Duodenal mucosa (tissue), 2 donors: ENCODE results near the gene OR4D2.

Experiments used
- H3K27ac ChIP-seq: one replicate; pipeline ENCODE4 v1.7.0; 2013; ENCODE audit warnings: low read depth, low read length
- H3K27me3 ChIP-seq, 2 donors: one replicate each; pipeline ENCODE4 v1.7.0; 2013; ENCODE audit warnings: low read length in 2 of 2, control low read depth in 1 of 2; ENCODE audit not compliant: insufficient read depth in 2 of 2, control insufficient read depth in 1 of 2
- H3K36me3 ChIP-seq, 2 donors: one replicate each; pipeline ENCODE4 v1.7.0; 2013; ENCODE audit warnings: low read length in 2 of 2, control low read depth in 1 of 2; ENCODE audit not compliant: insufficient read depth in 2 of 2, control insufficient read depth in 1 of 2
- H3K4me1 ChIP-seq, 2 donors: one replicate each; pipeline ENCODE4 v1.7.0; 2013; ENCODE audit warnings: low read length in 2 of 2, control low read depth in 1 of 2; ENCODE audit not compliant: insufficient read depth in 2 of 2, control insufficient read depth in 1 of 2
- H3K4me3 ChIP-seq, 2 donors: one replicate each; pipeline ENCODE4 v1.7.0; 2013; ENCODE audit warnings: low read length in 2 of 2, low read depth in 1 of 2
- H3K9ac ChIP-seq, 2 donors: one replicate each; pipeline ENCODE4 v1.7.0; 2013; ENCODE audit warnings: low read length in 2 of 2, low read depth in 1 of 2
- H3K9me3 ChIP-seq, 2 donors: one replicate each; pipeline ENCODE4 v1.7.0; 2013; ENCODE audit warnings: low read length in 2 of 2, control low read depth in 1 of 2; ENCODE audit not compliant: control insufficient read depth in 1 of 2

Gene OR4D2

DNA sequence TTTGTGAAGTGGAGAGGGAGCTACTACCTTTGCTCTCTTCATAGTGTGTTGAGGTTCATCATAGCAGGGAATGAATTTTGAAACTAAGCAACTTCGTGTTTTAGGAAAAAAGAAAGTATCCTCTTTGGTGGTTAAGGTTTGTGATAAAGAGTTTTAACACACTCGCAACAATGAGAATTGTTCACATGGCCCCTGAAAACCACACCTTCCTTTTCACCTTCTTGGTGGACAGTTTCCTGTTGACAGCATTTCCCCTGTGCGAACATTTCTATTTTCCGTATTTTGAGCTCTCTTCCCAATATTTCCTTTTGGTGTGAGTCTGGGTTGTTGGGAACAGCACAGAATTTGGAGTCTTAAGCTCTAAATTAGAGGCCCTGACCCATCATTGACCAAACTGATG lies 3.8 kb downstream of the OR4D2 start:
- Histone ChIP-seq H3K4me3 (no peak overlapping the region), H3K36me3 (no peaks in the 10 kb centered on the region), H3K9ac (no peak overlapping the region), H3K27ac (no peak overlapping the region), H3K4me1 (peaks cover 0 to 4% of the 10 kb centered on the region in 2 donors), H3K9me3 (no peaks in the 10 kb centered on the region), H3K27me3 (peaks cover 0 to 10% of the 10 kb centered on the region in 2 donors)

- no peaks in the 10 kb centered on the region for H3K36me3 ChIP-seq
- H3K4me3 ChIP-seq = no peak overlapping the region
- H3K9ac ChIP-seq = no peak overlapping the region
- peaks cover 0 to 5% of the 10 kb centered on the region in 2 donors for H3K27me3 ChIP-seq
- no peak overlapping the region for H3K27ac ChIP-seq
- no peaks in the 10 kb centered on the region for H3K9me3 ChIP-seq
- peaks cover 0 to 4% of the 10 kb centered on the region in 2 donors for H3K4me1 ChIP-seq
Measured at GRCh38 chr17:58172369-58173071, 5.7 kb downstream of the OR4D2 start.

DNA sequence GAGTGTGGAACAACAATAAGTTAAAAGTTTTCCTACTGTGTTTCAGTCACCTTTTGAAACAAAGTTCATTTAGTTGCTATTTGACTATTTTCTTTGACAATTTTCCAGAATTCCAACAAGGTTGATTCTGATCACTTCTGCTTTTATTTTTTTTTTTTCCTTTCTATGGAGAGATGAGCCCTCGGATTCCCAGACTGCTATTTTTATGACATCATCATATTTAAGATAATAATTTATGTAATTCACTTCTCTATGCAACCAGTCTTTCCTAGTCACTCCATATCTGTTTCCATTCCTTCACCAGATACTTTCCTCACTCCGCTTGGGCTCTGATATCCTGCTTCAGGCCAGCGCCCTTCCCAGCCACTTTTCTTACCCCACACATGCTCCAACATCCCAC lies 8.1 kb downstream of the OR4D2 start:
- Histone ChIP-seq H3K27ac (no peak overlapping the region), H3K9ac (no peak overlapping the region), H3K4me1 (peaks cover 0 to 4% of the 10 kb centered on the region in 2 donors), H3K4me3 (no peak overlapping the region), H3K9me3 (no peaks in the 10 kb centered on the region), H3K27me3 (peaks cover 0 to 5% of the 10 kb centered on the region in 2 donors), H3K36me3 (no peaks in the 10 kb centered on the region)

- no peaks in the 10 kb centered on the region for H3K27me3 ChIP-seq
- H3K27ac ChIP-seq = no peak overlapping the region
- no peak overlapping the region for H3K4me3 ChIP-seq
- H3K4me1 ChIP-seq = no peaks in the 10 kb centered on the region
- H3K9me3 ChIP-seq = no peaks in the 10 kb centered on the region
- H3K9ac ChIP-seq = no peak overlapping the region
- H3K36me3 ChIP-seq = no peaks in the 10 kb centered on the region
Measured at GRCh38 chr17:58176200-58176599, 9.4 kb downstream of the OR4D2 start.

DNA sequence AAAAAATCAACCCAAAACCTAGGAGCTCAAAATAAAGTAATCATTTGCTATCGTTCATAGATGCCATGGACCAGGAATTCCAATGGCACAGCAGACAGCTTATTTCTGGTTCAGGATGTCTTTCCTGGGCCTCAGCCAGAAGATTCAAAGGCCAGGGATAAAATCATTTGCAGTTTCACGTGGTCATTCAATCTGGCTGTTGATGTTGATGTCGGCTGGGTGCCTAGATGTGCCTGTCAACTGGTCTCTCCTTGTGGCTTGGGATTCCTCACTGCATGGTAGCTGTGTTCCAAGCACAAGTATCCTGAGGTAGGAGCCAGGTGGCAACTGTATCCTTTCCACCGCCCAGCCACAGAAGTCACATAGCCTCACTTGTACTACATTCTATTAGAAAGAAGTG lies 15.0 kb downstream of the OR4D2 start:
- no peaks in the 10 kb centered on the region for H3K36me3 ChIP-seq
- no peaks in the 10 kb centered on the region for H3K4me1 ChIP-seq
- H3K9ac ChIP-seq = no peak overlapping the region
- H3K4me3 ChIP-seq = no peak overlapping the region
- H3K27ac ChIP-seq = no peak overlapping the region
- no peaks in the 10 kb centered on the region for H3K9me3 ChIP-seq
- H3K27me3 ChIP-seq = no peaks in the 10 kb centered on the region

DNA sequence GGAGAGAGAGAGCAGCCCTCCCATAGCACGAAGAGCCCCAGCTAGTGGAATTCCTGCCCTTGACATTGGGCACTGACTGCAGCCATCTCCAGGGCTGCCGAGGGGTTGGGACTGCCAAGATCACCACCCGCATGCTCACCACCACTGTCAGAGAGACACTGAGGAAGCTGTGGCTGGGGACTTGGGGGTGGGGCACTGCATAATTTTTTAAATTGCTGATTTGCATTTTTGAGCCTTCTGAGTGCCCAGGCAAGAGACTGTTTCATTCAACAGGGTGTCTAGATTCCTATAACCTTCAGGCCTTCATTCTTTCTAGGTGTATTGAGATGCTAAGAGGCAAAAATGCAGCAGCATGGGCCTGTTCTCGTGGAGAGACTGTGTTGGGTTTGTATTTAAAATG lies 16.7 kb downstream of the OR4D2 start:
- Histone ChIP-seq H3K27ac (no peak overlapping the region), H3K36me3 (no peaks in the 10 kb centered on the region), H3K4me3 (no peak overlapping the region), H3K27me3 (peaks cover 0 to 4% of the 10 kb centered on the region in 2 donors), H3K4me1 (no peaks in the 10 kb centered on the region), H3K9me3 (no peaks in the 10 kb centered on the region), H3K9ac (no peak overlapping the region)

DNA sequence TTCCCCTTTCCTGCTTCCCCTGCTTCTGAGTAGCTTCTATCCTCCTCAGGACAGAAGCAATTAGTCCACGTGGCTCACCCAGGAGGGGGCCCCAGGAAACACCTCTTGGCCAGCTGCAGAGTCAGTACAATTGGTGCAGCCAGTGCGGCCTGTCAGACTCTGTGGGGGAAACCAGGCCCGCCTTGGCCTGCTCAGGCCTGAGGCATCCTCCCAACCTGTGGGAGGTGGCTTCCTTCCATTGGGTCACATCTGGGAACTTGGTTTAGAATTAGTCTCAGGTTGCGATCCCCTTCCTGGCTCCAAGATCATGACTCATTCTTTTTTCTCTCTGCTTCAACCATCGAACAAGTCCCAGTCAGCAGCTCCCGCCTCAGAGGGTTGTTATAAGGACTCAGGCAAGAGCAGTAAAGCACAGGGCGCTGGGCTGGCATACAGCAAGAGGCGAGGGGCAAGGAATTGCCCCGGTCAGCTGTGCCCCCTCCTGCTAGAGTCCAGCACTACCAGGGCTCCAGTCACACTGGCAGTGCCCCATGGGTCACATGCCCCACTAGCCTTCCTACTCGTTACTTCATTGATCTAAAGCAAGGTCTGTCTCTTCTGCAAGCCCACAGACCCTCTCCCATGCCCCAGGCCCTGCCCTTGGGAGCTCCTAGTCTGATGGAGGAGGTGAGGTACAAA lies 17.7 kb downstream of the OR4D2 start:
- Histone ChIP-seq H3K4me3 (no peak overlapping the region), H3K9ac (no peak overlapping the region), H3K27ac (no peak overlapping the region), H3K4me1 (peaks cover 0 to under 1% of the 10 kb centered on the region in 2 donors), H3K27me3 (peaks cover 0 to 4% of the 10 kb centered on the region in 2 donors), H3K36me3 (no peaks in the 10 kb centered on the region), H3K9me3 (no peaks in the 10 kb centered on the region)

GRCh38 chr17:58184986-58185761 lies 18.4 kb downstream of the OR4D2 start:
- peaks cover 0 to 8% of the 10 kb centered on the region in 2 donors for H3K4me1 ChIP-seq
- no peak overlapping the region for H3K4me3 ChIP-seq
- no peak overlapping the region for H3K27ac ChIP-seq
- no peaks in the 10 kb centered on the region for H3K9me3 ChIP-seq
- peaks cover 0 to 8% of the 10 kb centered on the region in 2 donors for H3K27me3 ChIP-seq
- no peak overlapping the region for H3K9ac ChIP-seq
- no peaks in the 10 kb centered on the region for H3K36me3 ChIP-seq

- Histone ChIP-seq H3K27me3 (peaks cover 0 to 10% of the 10 kb centered on the region in 2 donors), H3K36me3 (no peaks in the 10 kb centered on the region), H3K9me3 (no peaks in the 10 kb centered on the region), H3K9ac (no peak overlapping the region), H3K4me3 (no peak overlapping the region), H3K4me1 (peaks cover 0 to 8% of the 10 kb centered on the region in 2 donors), H3K27ac (no peak overlapping the region)
Measured at GRCh38 chr17:58186591-58186990, 19.8 kb downstream of the OR4D2 start.

DNA sequence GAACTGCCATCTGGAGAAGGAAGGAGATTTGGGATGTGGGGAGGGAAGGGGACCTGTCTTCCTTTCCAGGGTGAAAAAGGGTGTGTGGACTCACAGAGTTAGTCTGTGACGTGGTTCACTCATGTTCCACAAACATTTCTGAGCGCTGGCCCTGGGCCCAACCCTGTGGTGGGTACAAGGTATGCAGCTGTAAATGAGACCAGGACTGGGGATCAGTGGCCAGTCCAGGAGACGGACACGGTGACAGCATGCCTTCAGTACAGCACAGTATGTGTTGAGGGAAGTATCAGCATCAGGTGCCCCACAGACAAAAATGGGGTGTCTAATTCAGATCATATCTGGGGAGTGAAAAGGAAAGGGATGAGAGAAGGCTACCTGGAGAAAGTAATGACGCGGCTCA lies 20.3 kb downstream of the OR4D2 start:
- no peak overlapping the region for H3K4me3 ChIP-seq

More for the DNA sequence above, 20.3 kb downstream of the OR4D2 start:
- Histone ChIP-seq H3K36me3 (no peaks in the 10 kb centered on the region), H3K9ac (no peak overlapping the region), H3K4me1 (peaks cover 0 to 8% of the 10 kb centered on the region in 2 donors), H3K27ac (no peak overlapping the region), H3K9me3 (no peaks in the 10 kb centered on the region), H3K27me3 (peaks cover 0 to 10% of the 10 kb centered on the region in 2 donors)
